DMS53 (cell line): ENCODE results near the gene CST11.

Experiments used
- DNase-seq: peaks from one replicate; lab custom pipeline; 2025; lab: John Stamatoyannopoulos, UW

CST11 gene

DNA sequence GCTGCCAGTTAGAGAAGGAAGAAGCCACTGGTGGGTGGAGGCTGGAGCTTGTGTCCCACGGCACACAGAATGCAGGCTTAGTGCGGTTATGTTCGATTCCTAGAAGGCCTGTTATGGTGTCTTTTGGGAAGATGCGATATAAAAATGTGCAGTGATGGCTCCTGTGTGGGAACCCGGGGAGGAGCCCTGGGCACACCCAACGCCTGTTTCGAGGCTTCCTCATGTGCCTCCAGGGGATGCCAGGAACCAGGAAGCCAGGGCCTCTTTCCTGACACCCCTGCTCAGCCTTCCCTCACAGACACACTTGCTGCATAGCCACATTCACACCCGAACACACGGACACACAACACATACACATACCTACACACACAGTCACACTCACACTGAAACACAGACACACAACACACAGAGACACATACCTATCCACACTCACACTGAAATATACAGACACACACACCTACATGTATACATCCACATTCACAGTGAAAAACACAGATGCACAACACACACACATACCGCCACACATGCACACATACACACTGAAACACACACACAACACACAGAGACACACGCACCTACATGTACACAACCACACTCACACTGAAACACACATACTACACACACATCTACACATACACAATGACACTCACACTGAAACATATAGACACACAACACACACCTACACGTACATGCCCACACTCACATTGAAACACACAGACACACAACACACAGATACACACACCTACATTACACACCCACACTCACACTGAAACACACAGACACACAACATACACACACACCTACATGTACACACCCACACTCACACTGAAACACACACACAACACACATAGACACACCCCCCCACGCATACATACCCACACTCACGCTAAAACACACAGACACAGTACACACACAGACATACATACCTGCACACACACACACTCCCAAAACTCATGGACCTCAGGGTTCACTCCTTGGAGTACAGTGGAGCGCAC is 1.2 kb upstream of the CST11 start:
- no peak for DNase-seq

DNA sequence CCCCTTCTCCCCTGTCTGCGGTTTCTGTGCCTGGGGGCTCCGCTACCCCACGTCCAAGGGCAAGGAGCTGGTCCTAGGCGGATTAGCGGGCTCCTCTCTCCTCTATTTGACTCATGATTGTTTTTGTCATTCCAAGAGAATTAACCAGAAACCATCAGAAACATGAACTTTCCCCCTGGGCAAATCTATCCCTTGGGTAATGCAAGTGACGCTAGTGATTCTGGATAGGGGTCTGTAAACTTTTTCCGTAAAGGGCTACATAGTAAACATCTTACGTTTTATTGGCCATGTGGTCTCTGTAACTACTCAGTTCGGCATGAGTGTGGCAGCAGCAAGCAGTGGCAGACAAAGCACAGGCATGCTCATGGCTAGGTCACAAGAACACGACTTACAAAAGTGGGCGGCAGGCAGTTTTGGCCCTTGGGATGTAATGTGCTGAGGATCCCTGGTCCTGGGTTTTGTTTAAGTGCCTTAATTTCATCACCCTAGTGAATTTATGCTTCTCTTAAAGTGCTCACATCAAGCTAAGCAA is 654 bp downstream of the CST11 start:
- DNase-seq: no peak

DNA sequence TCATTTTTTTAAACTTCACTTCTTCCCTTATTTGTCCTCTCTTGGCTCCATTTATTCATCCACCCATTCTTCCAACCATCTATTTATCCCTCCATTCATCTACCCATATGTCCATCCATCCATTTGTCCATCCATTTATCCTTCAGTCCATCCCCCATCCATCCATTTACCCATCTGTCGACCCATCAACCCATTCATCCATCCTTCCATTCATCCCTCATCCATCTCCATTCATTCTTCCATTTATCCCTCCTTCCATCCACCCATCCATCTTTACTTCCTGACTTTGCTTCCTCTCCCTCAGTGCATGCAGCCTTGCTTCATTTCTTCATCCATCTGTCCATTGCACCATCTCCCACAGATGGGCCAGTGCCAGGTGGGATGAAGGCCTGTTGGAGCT is 1.8 kb downstream of the CST11 start:
- DNase-seq: no peak

DNA sequence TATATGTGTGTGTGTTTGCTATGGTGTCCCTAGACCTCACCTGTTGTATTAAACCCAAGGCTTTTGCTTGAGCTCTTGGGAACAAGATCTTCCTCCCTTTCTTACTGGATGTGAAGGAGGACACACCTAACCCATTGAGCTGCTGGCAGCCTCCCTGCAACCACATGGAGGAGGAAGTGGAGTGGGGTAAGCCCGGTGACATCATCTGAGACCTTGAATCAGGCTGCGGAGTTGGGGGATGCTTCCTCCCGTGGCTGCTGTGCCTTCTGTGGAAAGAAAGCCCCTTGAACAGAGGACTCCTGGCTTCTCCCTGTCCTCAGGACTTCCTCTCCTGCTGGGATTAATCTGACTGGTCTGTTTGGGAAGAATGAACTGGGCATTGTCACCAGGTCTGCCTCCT is 3.3 kb downstream of the CST11 start:
- no peak for DNase-seq

DNA sequence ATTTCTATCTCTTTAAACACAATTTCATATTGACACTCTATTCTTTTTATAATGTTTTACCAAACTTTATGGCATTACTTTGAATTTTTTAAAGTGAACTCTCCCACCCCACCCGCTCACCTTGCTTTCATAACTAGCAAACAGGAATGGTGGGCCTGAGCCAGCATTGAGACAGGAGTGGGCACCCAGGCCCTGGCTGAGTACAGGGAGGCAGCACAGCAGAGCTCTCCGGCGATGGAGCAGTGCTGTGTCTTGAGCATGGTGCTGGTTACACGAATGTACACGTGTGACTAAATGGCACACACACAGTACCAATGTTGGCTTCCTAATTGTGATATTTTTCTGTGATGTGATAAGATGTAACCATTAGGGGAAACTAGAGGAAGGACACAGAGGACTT is 4.5 kb downstream of the CST11 start:
- no peak for DNase-seq

DNA sequence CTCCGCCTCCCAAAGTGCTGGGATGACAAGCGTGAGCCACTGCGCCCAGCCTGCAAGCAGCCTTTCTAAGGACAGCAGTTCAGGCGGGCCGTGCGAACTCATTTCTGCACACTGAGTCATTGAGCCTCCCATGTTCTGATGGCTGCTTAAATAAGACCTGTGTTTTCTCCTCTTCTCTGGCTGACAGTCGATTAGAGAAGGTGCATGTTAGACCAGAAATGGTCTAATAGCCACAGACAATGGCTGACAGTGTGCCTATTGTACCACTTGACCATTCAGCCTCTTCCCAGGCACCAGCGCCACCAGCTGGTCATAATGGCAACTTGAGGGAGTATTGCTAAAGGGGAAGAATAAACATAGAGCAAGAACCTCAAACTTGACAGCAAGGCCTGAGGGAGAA is 6.2 kb downstream of the CST11 start:
- peak; percentile 80 for DNase-seq

DNA sequence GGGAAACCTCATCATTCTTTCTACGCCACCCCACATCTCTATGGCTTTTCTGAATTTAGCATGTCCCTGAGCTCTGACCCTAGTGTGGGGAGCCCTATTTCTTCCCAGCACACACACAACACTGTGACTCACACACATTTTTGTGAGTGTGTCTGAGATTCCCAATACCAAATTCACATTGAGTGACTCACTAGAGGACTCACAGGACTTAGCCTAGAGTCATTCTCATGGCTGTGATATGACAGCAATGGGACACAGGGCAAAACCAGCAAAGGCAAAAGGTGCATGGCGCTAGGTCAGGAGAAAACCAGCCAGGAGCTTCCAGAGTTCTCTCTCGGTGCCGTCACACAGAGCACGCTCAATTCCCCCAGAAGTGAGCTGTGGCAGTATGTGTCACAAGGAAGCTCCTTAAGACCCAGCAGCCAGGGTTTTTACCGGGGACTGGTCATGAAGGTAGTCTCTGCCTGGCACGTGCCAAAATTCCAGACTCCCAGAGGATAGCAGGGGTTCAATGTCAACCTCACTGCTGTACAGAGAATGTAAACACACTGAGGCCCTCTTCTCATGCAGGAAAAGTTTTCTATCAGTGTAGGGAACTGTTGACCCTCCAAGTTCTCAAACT is 7.0 kb downstream of the CST11 start:
- no peak for DNase-seq

DNA sequence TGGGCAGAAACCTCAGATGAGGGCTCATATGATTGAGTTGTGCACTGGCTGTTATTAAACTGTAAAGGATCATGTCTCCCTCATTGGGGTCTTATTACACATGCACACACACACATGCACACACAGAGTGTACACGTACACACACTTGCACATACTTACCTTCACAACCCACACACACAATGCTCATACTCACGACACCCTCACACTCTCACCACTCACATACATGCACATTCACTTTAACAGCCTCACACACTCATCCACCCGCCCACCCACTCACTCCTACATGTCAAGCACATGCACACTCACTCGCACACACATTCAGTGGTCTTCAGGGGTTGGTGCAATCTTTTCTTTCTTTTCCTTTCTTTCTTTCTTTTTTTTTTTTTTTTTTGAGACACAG is 7.8 kb downstream of the CST11 start:
- DNase-seq: no peak

DNA sequence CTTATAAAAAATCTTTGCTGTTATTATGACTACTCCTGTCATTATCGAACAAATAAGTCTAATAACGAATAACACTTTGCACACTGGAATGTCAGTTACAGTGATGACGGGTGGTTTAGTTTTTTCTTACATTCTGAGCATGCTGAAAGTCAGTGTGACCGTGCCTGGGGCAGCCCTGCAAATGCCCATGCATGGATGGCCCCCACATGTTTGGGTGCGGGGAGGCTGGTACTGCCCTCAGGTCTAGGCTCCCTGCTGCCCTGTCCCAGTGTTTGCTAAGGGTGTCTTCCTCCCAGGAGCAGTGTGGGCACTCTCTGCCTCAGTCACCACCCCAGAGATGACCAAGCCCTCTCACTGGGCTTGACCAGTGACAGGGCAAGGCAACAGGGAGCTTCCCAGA is 10.2 kb downstream of the CST11 start:
- no peak for DNase-seq

DNA sequence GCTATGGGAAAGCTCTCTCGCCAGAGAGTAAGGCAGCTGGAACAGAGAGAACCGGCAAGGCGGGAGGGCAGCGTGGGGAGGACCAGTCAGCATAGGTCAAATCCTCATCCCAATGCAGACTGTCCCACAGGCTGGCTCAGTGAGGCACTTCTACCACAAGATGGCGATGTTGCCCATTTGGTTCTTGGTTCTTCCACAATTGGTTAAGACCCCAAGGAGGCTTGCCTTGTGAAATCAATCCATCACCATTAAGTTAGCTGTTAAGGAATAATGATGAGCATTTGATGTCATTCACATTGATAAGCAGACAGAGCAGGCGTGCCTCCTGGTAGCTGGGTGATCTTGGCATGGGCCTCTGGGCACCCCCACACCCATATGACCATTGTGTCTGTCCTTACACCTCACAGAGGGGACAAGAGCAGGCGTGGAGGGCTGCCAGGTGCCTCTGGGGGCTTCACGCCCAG is 10.8 kb downstream of the CST11 start:
- DNase-seq: peak; percentile 80

DNA sequence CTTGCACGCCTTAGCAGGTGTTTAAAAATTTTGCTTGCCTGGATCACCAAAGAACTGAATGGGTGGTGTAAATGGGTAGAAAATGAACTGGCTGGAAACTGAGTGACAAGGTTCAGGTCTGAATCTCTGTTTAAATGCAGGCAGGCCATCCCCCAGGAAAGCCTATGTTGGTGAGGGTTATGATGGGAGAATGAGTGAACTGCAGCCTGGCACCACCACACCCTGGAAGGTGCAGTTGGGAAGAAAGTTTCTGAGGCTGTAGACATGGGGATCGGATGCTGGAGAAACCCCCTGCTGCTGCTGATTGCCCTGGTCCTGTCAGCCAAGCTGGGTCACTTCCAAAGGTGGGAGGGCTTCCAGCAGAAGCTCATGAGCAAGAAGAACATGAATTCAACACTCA is 12.7 kb downstream of the CST11 start:
- DNase-seq: no peak

DNA sequence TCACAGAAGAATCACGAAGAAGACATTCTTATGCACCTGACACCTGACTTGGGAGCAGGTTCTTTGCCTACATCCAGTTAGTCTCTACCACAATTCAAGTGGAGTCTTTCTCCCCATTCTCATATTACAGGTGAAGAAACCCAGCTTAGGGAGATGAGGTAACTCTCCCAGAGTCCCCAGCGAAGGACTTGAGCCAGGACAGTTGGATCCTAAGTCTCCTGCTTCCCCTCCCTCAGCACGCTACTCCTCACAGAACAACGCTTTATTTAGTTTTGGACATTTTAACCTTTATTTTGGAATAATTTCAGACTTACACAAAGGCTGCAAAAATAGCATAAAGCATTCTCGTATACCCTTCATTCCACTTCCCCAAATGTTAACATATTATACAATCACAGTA is 14.0 kb downstream of the CST11 start:
- DNase-seq: no peak

DNA sequence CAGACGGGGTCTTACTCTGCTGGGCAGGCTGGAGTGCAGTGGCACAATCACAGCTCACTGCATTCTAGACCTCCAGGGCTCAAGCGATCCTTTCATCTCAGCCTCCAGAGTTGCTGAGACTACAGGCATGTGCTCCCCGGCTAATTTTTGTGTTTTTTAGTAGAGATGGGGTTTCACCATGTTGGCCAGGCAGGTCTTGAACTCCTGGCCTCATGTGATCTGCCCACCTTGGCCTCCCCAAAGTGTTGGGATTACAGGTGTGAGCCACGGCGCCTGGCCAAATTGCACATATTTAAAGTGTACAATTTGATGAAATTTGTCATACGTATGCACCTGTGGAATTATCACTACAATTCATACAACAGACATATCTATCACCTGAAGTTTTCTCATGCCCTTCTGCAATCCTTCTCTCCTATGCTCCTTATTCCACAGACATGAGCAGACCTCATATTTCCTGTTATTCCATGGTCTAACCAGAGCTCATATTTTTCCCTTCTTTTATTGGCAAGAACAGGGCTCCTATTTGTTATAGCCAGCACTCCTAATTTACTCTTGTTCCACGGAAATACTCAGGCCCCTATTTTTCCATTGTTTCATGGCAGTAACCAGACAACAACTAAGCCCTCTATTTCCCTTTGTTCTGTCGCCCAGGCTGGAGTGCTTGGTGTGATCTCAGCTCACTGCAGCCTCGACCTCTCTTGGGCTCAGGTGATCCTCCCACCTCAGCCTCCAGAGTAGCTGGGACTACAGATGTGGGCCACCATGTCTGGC is 15.4 kb downstream of the CST11 start:
- no peak for DNase-seq

DNA sequence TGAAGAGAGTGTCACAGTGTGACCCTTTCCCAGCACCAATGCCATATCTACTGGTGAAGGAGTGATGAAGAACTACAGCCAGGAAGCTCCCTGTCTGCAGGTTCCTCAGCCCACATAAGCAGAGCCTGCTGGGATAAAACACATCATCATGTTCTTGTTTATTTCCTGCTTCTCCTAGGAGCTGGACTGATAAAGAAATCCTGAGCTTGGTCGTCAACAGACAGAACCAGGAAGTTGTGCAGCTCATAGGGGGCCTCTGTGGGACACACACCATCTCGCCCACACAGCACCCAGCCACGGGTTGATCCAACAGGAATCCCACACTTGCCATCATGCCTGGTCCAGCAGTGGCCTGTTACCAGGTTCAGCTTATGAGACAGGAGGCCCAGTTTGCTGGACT is 16.0 kb downstream of the CST11 start:
- peak; percentile 44 for DNase-seq

DNA sequence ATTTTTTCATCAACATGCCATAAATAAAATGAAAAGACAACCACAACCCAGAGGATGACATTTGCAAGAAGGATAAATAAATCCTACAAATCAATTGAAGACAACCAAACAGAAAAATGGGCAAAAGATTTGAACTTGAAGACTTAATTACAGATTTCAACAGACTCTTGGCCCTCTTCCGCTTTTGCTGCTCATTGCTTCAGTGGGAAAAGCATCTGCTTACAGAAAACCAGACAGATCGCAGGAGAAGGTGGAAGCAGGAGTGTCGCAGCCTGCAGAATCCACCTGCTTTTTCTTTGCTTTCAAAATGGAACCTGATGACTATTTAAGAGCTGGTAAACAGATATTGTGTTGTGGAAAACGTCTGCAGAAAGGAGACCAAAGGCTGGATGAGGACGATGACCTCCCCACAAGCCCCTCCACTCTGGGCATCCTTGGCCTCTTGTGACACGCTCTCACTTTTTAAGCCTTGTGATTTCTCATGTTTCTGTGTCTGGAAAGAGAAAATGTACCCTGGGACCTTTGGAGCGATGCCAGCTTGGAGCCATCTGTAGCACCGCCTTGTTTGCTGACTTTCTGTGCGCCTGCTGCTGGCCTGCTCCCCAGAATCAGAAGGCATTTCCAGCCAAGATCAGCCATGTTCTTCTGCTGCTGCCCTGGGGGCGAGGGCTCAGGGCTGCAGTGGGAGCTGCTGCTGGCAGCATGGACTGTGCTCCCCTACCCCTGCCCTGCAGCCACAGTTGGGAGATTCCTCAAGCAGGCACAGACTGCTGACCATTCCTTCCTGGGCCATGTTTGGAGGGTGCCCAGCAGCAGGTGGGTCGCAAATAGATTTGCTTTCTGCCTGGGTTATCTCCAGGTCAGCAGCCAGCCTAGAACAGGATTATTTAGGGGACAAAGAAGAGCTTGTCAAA is 16.8 kb downstream of the CST11 start:
- peak; percentile 36 for DNase-seq

DNA sequence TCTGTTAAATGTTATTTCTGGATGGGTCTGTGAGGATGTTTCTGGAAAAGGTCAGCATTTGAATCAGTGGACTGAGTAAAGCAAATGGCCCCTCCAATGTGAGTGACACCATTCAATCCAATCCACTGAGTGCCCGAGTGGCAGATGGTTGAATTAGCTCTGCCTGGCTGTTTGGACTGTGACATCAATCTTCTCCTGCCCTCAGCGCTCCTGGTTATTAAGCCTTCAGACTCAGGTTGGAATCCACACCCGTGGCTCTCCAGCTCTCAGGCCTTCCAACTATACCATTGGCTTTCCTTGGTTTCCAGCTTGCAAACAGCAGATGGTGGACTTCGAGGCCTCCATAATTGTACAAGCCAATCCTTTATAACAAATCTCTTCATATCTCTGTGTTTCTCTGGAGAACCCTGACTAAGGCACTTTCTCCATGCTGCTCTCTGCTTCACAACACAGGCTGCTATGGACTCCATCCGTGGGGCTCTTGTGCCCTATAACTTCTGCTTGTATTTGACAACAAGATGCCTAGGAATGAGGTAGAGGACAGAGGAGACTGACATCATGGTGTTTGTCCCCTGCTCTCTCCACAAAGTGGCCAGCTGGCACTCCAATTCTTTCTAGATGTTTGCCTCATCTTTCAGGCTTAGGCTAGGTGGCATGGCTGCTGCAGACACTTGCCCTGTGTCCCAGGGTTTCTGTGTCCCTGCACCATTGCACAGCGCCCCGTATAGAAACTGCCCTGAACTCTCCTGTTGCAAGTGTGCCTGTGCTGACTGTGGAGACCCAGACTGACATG is 18.0 kb downstream of the CST11 start:
- no peak for DNase-seq

DNA sequence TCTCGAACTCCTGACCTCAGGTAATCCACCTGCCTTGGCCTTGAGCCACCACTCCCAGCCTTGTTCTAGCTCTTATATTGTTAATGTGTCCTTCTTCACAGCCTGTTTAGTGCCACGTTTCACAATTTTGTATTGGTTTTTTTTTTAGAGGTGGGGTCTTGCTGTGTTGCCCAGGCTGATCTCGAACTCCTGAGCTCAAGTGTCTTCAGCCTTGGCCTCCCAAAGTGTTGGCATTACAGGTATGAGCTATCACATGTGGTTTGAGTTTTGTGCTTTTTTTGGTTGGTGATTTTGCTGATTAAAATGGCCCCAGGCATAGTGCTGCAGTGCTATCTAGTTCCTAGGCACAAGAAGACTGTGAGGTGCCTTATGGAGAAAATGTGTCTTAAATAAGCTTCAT is 19.0 kb downstream of the CST11 start:
- no peak for DNase-seq

DNA sequence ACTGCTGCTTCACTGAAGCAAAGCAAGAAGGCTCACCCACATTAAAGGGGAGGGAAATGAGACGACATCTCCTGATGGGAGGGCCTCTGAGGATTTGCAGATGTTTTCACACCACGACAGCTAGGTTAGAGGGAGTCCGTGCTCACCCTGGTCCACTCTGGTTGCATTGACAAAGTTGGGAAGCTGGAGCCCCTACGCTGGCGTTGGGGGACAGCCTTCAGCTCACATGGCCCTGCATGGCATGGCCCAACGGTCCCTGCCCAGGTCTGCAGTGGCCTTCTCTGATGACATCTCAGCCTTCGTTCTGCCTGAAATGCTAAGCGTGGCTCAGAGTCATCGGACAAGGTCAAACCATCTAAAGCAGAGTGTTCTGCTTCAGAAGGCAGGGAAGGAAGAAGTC is 27.5 kb downstream of the CST11 start:
- no peak for DNase-seq

DNA sequence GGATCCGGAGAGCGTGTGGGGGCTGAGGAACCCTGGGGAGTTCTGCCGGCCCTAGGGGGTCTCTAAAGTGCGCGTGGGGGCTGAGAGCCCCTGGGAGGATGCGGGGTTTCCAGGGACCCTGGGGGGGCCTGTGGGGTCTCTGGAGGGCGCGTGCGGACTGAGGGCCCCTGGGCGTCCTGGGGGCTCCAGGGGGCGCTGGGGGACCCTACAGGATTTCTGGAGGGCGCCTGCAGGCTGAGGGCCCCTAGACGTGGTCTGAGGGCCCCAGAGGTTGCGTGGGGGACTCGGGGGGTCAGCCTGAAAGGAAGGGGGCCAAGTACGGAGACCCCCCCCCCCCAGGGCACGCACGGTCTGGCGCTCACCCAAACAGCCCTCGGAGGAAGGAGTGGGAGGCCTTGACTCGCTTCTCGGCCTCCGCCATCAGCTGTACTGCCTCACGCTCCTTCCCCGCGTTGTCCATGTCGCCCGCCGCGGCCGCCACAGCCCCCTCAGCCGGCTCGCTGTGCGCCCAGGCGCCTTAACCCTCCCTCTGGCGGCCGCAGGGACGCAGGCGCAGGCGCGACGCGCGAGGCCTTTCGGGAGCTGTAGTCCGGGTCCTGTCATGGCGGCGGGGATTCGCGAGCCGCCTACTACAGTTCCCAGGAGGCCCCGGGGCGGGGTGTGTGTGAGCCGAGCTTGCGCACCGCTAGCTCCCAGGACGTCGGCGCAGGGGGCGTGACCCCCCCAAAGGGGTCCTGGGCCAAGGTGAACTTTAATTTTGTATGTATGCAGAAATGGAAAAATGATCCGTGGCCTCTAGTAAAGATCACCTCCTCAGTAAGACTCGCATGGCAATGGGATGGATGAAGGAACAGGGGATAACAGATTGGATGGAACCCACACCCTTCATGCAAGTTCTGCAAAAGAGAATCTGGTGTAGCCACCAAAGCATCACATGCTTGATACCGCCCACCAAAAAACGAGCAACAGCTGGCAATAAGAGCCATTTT is 31.4 kb downstream of the CST11 start, which contains the start of gene NAPB:
Gene NAPB (minus strand): TSS at position 546 of the 989 bp plus-strand sequence. CDS start 86 bp downstream, at position 460.
- peak; percentile 97 for DNase-seq
